HPDE6-E6E7 (cell line): ENCODE data around the gene KMT2C.
"Not testable (repeated sequence)": the region's sequence is repeated elsewhere in the genome, so short reads cannot be mapped to it uniquely, and the experiment has no call there.

ENCODE experiments used
- DNase-seq: peaks from one replicate; pipeline ENCODE4 v3.0.0; 2011; ENCODE audit warnings: missing footprints; ENCODE audit errors: extremely low spot score

KMT2C gene

DNA sequence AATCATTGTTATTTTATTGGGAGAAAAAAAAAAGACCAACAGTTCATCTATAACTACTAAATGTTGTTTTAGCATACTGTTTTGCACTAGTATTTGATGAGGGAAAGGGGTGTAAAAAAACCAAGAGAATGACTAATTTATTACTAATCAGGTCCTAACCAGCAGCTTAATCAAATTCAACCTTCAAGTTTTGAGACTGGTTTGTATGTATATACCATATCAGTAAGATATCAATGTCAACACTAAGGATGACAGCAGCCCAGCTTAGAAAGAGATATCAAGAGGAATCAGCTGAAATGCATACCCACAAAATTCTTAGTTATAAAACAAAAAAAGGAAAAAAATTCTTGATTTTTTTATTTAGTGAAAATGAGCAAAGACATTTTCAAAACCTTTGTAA is 122.6 kb downstream of the KMT2C start:
- DNase-seq = no peak

DNA sequence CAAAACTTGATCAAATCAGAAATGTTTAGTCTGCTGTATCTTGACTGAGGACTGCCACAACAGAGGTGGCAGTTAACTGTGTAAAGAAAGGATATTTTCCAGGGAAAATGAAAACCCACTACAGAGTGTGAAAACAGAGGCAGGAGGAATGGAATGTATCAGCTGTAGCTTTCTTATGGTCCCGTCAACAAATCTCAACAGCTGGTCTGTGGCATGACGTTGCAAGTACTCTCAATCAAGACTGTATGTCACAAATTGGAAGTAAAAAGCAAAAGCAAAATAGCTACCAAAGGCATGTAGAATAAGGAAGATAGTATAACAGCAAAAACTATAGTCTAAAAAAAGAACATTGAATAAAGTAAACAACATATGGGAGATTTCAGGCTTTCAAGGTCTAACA is 123.5 kb downstream of the KMT2C start:
- no peak for DNase-seq

DNA sequence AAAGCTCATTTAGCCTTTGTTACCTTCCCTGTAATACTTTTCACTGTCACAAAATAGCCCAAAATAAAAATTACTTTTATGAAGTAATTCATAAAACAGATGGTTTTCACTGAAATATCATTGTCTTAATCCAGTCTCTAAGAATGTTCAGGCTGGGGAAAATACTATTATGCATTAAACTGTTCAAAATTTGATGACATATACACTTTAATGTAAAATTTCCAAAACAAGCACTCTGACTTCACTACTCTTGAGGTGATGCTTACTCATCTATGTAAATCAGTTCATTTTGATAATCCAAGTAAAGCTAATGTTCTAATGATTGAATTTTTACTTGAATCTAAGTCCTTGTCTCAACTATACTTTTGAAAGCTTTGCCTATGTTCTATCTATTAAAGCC is 127.9 kb downstream of the KMT2C start:
- DNase-seq = no peak

DNA sequence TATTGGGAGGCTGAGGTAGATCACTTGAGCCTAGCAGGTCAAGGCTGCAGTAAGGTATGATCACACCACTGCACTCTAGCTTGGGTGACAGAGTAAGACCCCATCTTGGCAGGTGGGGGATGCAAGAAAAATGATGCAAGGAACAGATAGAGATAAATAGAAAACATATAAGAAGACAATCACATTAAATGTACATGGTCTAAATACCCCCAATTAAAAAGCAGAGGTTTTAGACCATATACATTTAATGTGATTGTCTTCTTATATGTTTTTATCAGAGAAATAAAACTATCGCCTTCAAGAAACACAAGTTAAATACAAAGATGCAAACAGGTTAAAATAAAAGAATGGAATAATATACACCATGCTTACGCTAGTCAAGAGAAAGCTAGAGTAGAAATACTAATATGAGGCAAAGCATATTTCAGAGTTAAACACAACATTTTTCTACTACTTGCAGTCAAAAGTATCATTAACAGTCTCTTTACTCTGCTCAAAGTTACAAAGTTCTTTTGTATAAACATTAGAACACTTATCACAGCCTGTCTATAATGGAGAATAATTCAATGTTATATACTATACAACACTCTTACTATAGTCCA is 136.2 kb downstream of the KMT2C start:
- DNase-seq = not testable (repeated sequence)

DNA sequence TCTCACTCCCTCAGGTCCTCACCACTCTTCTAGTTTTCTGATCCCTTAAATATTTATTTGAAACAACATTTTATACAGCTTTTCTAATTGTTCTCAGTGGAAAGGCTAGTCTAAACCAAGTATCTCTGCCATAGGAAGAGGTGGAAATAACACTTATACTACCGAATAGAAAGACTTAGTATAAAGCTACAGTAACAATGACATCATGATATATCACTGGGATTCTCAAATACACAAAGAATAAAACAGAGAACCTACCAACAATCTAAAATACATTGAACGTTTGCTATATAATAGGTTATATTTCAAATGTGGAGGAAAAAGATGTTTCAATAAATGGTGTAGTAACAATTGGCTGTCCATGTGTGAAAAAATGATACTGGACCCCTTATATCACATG is 142.9 kb downstream of the KMT2C start:
- no peak for DNase-seq

DNA sequence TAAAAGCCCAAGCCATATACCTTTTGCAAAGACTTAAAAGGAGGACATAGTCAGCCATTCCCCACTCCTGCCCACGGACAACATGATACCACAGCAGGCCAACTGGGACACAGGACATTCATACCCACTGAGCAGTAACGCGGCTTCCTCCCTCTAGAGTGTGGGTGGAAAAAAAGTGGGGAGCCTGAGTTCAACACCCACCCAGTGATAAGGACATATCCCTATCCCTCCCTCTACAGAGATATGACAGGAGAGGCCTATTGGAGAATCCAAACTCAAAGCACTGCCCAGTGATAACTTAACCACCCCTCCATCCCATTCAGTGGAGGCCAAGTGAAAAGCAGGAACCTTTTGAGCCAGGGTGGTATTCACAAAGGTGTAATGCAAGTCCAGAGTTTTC is 148.8 kb downstream of the KMT2C start:
- not testable (repeated sequence) for DNase-seq

DNA sequence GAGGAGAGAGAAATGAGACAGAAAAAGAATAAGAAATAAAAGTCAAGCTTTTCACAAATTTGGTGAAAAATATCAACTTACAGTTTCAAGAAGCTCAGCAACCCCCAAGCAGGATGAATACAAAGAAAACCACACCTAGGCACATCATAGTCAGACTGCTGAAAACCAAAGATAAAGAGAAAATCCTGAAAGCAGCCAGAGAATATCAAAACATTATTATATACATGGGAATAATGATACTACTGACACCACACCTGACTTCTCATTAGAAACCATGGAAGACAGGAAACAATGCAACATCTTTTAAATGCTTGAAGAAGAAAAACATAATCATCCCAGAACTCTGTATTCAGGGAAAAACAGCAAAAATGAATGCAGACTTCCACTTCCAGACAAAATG is 149.6 kb downstream of the KMT2C start:
- not testable (repeated sequence) for DNase-seq

DNA sequence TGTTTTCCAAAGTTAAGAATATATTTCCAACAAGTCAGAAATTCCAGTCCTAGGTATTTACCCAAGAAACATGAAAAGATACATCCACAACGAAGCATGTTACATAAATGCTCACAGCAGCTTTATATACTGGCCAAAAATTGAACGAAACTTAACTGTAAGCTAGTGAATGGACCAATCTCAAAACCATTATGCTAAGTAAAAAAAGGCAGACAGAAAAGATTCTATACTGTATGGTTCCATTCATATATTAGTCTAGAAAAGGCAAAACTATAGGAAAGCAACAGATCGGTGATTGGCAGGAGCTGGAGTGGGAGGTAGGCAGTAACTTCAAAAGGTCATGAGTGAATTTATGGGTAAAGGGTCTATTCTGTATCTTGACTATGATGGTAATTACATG is 150.8 kb downstream of the KMT2C start:
- not testable (repeated sequence) for DNase-seq

DNA sequence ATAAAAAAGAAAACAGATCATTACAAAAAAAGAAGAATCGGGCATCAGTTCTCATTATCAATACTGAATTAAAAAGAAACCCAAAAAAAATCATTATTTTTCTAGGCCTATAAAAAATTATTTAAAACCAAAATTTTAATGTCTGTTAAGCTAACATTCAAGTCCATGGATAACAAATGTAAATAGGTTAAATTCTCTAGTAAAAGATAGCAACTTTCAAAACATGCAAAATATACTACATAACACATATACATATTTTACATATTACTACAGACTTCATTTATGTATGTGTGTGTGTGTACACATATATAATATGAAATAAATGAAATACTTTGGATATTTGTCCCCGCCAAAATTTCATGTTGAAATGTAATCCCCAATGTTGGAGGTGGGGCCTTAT is 158.1 kb downstream of the KMT2C start:
- not testable (repeated sequence) for DNase-seq

DNA sequence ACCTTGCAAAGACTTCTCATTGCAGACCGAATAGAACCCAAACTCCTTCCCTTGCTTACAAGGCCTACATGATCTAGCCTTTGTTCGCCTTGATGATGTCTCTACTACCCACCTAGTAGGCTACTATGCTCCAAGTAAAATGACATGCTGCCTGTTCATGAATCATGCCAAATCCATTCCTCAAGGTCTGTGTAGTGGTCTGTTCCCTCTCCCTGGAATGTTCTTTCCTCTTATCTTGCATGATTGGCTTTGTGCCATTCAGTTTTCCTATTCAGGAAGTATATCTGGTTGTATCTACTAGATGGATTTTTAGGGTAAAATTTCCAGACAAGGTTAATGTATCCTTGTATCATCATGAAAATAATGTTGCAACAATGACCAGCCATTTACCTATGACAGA is 165.4 kb downstream of the KMT2C start:
- not testable (repeated sequence) for DNase-seq

DNA sequence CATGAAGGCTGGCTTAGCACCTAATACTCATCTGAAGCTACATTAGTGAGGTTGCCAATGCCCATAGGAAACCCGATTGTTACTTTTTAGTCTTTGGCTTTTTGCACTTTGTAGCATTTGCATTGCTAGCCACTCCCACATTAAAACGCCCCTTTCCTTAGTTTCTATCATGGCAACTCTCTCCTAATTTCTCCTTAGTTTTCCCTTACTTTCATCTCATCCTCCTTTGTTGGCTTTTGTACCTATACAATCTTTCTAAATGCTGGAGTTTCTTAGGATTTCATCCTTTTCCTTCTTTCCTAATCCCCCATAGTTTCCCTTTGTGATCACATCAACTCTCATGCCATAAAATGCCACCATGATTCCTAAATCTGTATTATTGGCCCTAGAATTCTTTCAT is 168.9 kb downstream of the KMT2C start:
- DNase-seq = not testable (repeated sequence)

DNA sequence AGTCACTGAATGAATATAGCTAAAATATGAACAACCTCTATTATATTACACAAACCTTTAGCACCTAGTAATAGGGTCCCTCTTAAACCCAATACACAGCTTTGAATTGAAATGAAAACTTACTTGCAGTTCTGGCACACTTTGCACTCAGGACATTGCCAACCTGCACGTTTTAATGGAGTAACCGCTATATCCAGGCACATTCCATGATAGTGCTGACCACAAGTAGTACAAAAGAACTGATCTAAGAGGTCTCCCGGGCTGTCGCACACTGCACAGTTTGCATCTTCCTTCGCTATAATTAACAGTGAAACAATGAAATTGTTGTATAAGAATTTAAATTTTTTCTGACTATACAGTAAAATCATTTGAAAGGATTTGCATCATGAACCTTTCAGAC is 170.9 kb downstream of the KMT2C start:
- not testable (repeated sequence) for DNase-seq

DNA sequence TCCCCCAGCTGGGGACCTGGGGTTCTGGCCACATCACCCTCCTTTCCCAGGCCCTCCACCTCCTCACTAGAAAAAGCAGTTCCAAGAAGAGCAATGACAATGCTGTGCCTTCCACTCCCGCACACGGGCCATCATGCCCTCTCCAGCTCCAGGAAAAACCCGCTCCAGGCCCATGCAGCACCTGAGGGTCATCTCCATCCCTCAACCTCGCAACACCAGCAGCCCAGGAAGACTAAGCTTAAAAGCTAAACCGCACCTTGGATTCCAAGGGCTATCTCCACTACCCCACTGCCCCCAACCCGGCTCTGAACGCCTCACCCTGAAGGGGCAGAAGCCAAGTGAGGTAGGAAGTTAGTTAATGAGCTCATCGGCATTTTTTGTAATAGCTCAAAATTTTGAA is 173.7 kb downstream of the KMT2C start:
- not testable (repeated sequence) for DNase-seq

DNA sequence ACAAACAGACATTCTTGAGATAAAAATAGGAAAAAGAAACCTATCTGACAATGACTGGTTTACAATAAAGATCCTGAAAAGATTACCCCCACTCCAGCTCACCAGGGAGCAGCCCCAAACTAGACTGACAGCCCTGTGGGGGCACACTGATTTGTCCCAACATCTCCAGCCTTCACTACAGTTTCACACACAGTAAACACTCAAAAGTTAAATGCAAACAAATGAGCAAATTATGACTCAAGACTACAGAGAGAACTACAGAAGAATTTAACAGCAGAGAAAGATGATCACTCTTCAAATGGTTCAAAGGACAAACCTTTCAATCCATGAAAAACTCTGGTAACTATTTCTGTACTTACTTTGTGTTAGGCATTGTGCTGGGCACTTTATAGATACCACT is 176.2 kb downstream of the KMT2C start:
- DNase-seq = not testable (repeated sequence)

DNA sequence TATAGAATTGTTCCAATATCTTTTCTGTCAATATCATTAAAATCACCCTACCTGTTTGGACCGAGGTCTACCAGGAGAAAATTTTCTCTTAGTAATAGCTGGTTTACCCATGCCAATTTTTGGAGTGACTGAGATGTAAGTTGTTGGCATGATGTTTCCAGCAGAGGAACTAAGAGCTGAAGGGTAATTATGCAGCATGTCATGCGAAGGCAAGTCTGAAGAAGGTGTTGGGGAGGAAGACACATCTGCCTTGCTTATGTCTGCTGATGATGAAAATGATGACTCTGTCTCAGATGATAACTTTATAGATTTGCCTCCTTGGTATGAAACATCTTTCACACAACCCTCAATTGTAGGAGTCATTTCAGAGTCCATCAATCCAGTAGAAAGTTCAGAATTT is 188.0 kb downstream of the KMT2C start:
- not testable (repeated sequence) for DNase-seq

DNA sequence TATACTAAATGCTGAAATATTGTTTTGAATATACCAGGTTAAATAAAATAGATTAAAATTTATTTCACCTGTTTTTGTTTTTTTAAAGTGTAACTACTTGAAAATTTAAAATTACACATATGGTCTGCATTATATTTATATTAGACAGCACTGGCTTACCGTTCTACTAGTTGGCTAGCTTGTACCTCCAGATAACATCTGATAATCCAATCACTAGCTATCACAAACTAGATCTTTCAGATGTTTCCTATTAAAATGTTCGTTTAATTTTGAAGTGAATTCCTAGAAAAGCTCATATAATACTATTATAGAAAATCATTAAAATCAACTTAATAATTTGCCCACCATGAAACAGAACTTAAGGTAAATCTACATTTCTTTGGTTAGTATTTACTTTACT is 190.4 kb downstream of the KMT2C start:
- DNase-seq = not testable (repeated sequence)

DNA sequence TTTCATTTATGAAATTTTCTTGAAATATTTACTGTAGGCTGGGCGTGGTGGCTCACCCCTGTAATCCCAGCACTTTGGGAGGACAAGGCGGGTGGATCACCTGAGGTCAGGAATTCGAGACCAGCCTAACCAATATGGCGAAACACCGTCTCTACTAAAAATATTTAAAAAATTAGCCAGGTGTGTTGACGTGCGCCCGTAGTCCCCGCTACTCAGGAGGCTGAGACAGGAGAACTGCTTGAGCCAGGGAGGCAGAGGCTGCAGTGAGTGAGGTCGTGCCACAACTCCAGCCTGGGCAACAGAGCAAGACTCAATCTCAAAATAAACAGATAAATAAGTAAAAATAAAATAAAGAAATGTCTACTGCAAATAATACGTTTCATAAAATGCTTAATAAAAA is 192.3 kb downstream of the KMT2C start:
- DNase-seq = not testable (repeated sequence)

DNA sequence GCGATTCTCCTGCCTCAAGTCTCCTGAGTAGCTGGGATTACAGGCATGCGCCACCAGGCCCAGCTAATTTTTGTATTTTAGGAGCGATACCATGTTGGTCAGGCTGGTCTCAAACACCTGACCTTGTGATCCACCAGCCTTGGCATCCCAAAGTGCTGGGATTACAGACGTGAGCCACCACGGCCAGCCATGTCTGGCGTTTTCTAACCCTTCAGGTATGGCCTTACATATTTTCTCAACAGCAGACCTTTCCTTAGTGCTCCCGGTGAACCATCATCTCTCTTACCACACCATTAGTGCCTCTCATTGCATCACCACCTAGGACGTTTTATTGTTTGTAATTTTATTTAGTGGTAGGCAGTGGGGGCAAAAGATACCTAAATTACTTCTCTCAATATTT is 194.5 kb downstream of the KMT2C start:
- DNase-seq = not testable (repeated sequence)

DNA sequence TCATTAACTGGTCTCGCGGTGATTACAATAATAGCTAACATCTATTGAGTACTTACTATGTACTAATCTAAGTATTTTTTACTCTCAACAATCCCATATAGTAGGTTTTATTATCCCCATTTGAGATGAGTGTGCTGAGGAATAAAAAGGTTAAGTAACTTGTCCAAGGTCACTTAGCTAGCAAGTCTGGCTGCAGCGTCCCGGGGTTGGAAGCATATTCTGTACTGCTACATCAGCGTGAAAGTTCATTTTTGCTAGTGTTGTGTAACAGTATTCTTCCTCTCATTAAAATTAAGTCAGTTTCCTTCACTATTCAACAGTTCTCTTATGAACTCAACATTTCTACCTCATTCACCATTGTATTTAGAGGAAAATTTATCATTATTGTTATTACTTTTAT is 199.5 kb downstream of the KMT2C start:
- not testable (repeated sequence) for DNase-seq

DNA sequence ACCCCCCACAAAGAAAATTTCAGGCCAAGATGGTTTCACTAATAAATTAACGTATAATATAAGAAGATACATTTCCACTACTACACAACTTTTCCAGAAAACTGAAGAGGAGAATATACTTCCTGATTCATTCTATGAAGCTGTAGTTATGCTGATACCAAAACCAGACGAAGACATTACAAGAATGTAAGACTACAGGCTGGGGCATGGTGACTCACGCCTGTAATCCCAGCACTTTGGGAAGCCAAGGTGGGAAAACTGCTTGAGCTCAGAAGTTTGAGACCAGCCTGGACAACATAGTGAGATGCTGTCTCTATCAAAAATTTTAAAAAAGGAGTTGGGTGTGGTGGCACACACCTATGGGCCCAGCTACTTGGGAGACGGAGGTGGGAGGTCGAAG is 201.4 kb downstream of the KMT2C start:
- DNase-seq = not testable (repeated sequence)

DNA sequence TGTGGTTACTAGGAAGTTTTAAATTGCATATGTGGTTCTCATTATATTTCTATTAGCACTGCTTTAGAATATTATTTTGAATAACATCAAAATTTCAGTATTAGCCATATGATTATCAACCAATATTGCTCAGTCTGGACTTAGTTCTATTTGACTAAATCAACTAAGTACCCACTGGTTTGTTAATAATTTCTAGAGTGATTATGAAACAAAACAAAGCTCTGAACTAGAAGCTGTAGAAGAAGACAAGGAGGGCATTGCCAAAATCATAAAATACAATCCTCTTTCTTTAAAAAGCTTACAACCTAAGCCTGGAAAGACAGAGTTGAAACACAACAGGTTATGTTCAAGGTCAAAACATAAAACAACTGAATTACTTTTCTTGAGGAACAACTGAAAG is 204.7 kb downstream of the KMT2C start:
- no peak for DNase-seq

DNA sequence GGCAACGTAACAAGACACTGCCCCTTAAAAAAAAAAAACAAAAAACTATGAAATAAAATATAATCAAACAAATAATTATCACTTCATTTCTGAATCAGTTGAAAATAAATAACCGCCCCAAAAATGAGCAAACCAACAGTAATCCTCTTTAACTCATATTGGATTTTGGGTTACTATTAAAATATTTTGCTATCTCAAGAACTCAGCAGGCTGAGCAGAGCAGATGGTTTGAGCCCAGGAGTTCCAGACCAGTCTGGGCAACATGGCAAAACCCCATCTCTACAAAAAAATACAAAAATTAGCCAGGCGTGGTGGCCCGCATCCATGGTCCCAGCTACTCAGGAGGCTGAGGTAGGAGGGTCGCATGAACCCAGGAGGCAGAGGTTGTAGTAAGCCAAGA is 216.2 kb downstream of the KMT2C start:
- DNase-seq = not testable (repeated sequence)

DNA sequence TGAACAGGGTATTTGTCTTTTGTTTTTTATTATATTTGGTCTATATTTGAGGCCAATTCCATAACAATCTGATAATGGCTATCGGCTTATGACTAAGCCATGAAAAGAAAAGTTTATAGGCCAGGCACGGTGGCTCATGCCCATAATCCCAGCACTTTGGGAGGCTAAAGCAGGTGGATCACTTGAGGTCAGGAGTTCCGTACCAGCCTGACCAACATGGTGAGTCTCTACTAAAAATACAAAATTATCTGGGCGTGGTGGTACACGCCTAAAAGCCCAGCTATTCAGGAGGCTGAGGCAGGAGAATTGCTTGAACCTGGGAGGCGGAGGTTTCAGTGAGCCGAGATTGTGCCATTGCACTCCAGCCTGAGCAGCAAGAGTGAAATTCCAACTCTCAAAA is 227.0 kb downstream of the KMT2C start:
- not testable (repeated sequence) for DNase-seq

DNA sequence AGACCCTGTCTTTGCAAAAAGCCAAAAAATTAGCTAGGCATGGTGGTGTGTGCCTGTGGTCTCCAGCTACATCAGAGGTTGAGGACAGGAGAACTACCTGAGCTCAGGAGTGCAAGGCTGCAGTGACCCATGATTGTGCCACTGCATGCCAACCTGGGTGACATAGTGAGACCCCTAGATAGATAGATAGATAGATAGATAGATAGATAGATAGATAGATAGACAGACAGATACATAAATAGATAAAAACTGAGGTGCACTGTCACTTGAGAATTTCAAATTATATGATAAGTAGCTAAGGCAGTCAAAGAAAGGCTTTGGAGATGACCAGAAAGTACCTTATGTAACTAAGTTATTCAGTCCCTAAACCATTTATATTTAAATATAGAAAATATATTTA is 231.4 kb downstream of the KMT2C start:
- DNase-seq = not testable (repeated sequence)
